Vagina (tissue), 2 donors: ENCODE measurements around the gene NRXN3. TPM values are rescaled to one million over a fixed set of nuclear protein-coding genes. Genes with fewer than 3 reads are reported as not detected.

Source experiments
- DNase-seq, 2 donors: peaks; one replicate each; pipeline ENCODE4 v3.0.0-alpha.2; 2017; ENCODE audit errors: extremely low spot score in 2 of 2
- H3K27ac ChIP-seq: fragments of 200-600 bp; sonication (generic); one replicate; pipeline ENCODE4 v1.5.1; 2019
- H3K27me3 ChIP-seq: fragments of 200-600 bp; sonication (generic); one replicate; pipeline ENCODE4 v1.5.1; 2019
- H3K36me3 ChIP-seq, 2 donors: fragments of 200-600 bp; sonication (generic); one replicate each; pipeline ENCODE4 v1.5.1; 2017 to 2019
- H3K4me1 ChIP-seq: fragments of 200-600 bp; sonication (generic); one replicate; pipeline ENCODE4 v1.5.1; 2019
- H3K4me3 ChIP-seq, 2 donors: fragments of 200-600 bp; sonication (generic); 1 replicate in 1 of 2; 2 replicates in 1 of 2; pipeline ENCODE4 v1.5.1; 2016 to 2019
- H3K9me3 ChIP-seq: fragments of 200-600 bp; sonication (generic); one replicate; pipeline ENCODE4 v1.5.1; 2019
- POLR2A ChIP-seq, 2 donors: fragments of 450-650 bp; IDR thresholded peaks; one replicate each; pipeline ENCODE4 v1.6.1; 2017; ENCODE audit warnings: antibody characterized with exemption in 2 of 2, mild to moderate bottlenecking in 2 of 2, moderate library complexity in 2 of 2
- POLR2AphosphoS5 ChIP-seq, 2 donors: sonication (generic); formaldehyde crosslinking; IDR thresholded peaks; one replicate each; pipeline ENCODE4 v1.9.0; 2017; ENCODE audit warnings: antibody characterized with exemption in 2 of 2, mild to moderate bottlenecking in 2 of 2, low read depth in 1 of 2; ENCODE audit not compliant: insufficient read depth in 1 of 2
- intact Hi-C: fragments of 100-400 bp; cut with DNase I; formaldehyde crosslinking; loops from one replicate; pipeline ENCODE4 v1.15.1; 2023
- total RNA-seq: library from RNA; depleted of rRNA; stranded (reverse); fragments of >200 nt; gene quantifications from one replicate; pipeline ENCODE4 v1.2.3, GENCODE V29; 2016
- TF ChIP-seq, protein P1 (sequence below), 3 experiments: fragments of 450-650 bp in 2 of 3; fragments of 200-600 bp in 1 of 3; sonication (generic) in 1 of 3; IDR thresholded peaks; one replicate each; pipeline ENCODE4 v1.5.1; 2017 to 2019; ENCODE audit warnings: antibody characterized with exemption in 3 of 3, mild to moderate bottlenecking in 2 of 3, moderate library complexity in 2 of 3

The NRXN3 gene
- total RNA-seq, 1 donor from 2014 or later, result 4.7 TPM

- Histone ChIP-seq H3K4me1 (no peaks in the 10 kb centered on the region), H3K27ac (no peak overlapping the region), H3K4me3 (no peak overlapping the region), H3K27me3 (no peaks in the 10 kb centered on the region), H3K9me3 (no peaks in the 10 kb centered on the region), H3K36me3 (no peaks in the 10 kb centered on the region)
- TF ChIP-seq POLR2AphosphoS5 (IDR thresholded peaks at IDR 0.05; ENCODE audit: insufficient read depth in 1 of 2, low read depth in 1 of 2) (no peak), POLR2A (IDR thresholded peaks at IDR 0.05) (no peak)
- TF ChIP-seq, protein P1, sequence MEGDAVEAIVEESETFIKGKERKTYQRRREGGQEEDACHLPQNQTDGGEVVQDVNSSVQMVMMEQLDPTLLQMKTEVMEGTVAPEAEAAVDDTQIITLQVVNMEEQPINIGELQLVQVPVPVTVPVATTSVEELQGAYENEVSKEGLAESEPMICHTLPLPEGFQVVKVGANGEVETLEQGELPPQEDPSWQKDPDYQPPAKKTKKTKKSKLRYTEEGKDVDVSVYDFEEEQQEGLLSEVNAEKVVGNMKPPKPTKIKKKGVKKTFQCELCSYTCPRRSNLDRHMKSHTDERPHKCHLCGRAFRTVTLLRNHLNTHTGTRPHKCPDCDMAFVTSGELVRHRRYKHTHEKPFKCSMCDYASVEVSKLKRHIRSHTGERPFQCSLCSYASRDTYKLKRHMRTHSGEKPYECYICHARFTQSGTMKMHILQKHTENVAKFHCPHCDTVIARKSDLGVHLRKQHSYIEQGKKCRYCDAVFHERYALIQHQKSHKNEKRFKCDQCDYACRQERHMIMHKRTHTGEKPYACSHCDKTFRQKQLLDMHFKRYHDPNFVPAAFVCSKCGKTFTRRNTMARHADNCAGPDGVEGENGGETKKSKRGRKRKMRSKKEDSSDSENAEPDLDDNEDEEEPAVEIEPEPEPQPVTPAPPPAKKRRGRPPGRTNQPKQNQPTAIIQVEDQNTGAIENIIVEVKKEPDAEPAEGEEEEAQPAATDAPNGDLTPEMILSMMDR (IDR thresholded peaks at IDR 0.05), result no peak
- DNase-seq, result no peak
- intact Hi-C loops, result no loop called here
Observed at GRCh38 chr14:79856381-79856780, 1686.2 kb downstream of the NRXN3 start.

GRCh38 chr14:79861111-79861510 is 1690.9 kb downstream of the NRXN3 start:
- H3K27me3 ChIP-seq, result no peaks in the 10 kb centered on the region
- no peaks in the 10 kb centered on the region for H3K36me3 ChIP-seq
- no peak overlapping the region for H3K4me3 ChIP-seq
- intact Hi-C loops, result no loop called here
- H3K27ac ChIP-seq, result no peak overlapping the region
- H3K4me1 ChIP-seq, result no peaks in the 10 kb centered on the region
- DNase-seq, result no peak
- TF ChIP-seq POLR2A (IDR thresholded peaks at IDR 0.05) (no peak), POLR2AphosphoS5 (IDR thresholded peaks at IDR 0.05; ENCODE audit: insufficient read depth in 1 of 2, low read depth in 1 of 2) (no peak)
- TF ChIP-seq, protein P1 (IDR thresholded peaks at IDR 0.05), result no peak
- no peaks in the 10 kb centered on the region for H3K9me3 ChIP-seq

- no peak for TF ChIP-seq POLR2AphosphoS5 (IDR thresholded peaks at IDR 0.05; ENCODE audit: insufficient read depth in 1 of 2, low read depth in 1 of 2)
- H3K36me3 ChIP-seq, result no peaks in the 10 kb centered on the region
- H3K27me3 ChIP-seq, result no peaks in the 10 kb centered on the region
- no peak overlapping the region for H3K4me3 ChIP-seq
- no peak overlapping the region for H3K27ac ChIP-seq
- no peaks in the 10 kb centered on the region for H3K9me3 ChIP-seq
- DNase-seq, result no peak
- no peaks in the 10 kb centered on the region for H3K4me1 ChIP-seq
- intact Hi-C loops, result no loop called here
Observed at GRCh38 chr14:79862045-79862444, 1691.9 kb downstream of the NRXN3 start.

GRCh38 chr14:79871136-79871535 is 1701.0 kb downstream of the NRXN3 start:
- no peaks in the 10 kb centered on the region for H3K27me3 ChIP-seq
- TF ChIP-seq, protein P1 (IDR thresholded peaks at IDR 0.05), result no peak
- TF ChIP-seq POLR2AphosphoS5 (IDR thresholded peaks at IDR 0.05; ENCODE audit: insufficient read depth in 1 of 2, low read depth in 1 of 2) (no peak), POLR2A (IDR thresholded peaks at IDR 0.05) (no peak)
- no peaks in the 10 kb centered on the region for H3K4me1 ChIP-seq
- H3K36me3 ChIP-seq, result no peaks in the 10 kb centered on the region
- intact Hi-C loops, result no loop called here
- no peak overlapping the region for H3K4me3 ChIP-seq
- DNase-seq, result no peak
- H3K27ac ChIP-seq, result no peak overlapping the region
- H3K9me3 ChIP-seq, result no peaks in the 10 kb centered on the region

- intact Hi-C loops, result no loop called here
- Histone ChIP-seq H3K36me3 (no peaks in the 10 kb centered on the region), H3K4me3 (no peak overlapping the region), H3K27ac (no peak overlapping the region), H3K27me3 (no peaks in the 10 kb centered on the region), H3K4me1 (no peaks in the 10 kb centered on the region), H3K9me3 (no peaks in the 10 kb centered on the region)
- DNase-seq, result no peak
- TF ChIP-seq POLR2AphosphoS5 (IDR thresholded peaks at IDR 0.05; ENCODE audit: insufficient read depth in 1 of 2, low read depth in 1 of 2) (no peak), POLR2A (IDR thresholded peaks at IDR 0.05) (no peak)
- TF ChIP-seq, protein P1 (IDR thresholded peaks at IDR 0.05), result no peak
Observed at GRCh38 chr14:79878229-79878628, 1708.1 kb downstream of the NRXN3 start.
